Duodenal mucosa (tissue), 2 donors: ENCODE measurements around the gene LRMDA.

ENCODE experiments used
- H3K27ac ChIP-seq: one replicate; pipeline ENCODE4 v1.7.0; 2013; ENCODE audit warnings: low read depth, low read length
- H3K27me3 ChIP-seq, 2 donors: one replicate each; pipeline ENCODE4 v1.7.0; 2013; ENCODE audit warnings: low read length in 2 of 2, control low read depth in 1 of 2; ENCODE audit not compliant: insufficient read depth in 2 of 2, control insufficient read depth in 1 of 2
- H3K36me3 ChIP-seq, 2 donors: one replicate each; pipeline ENCODE4 v1.7.0; 2013; ENCODE audit warnings: low read length in 2 of 2, control low read depth in 1 of 2; ENCODE audit not compliant: insufficient read depth in 2 of 2, control insufficient read depth in 1 of 2
- H3K4me1 ChIP-seq, 2 donors: one replicate each; pipeline ENCODE4 v1.7.0; 2013; ENCODE audit warnings: low read length in 2 of 2, control low read depth in 1 of 2; ENCODE audit not compliant: insufficient read depth in 2 of 2, control insufficient read depth in 1 of 2
- H3K4me3 ChIP-seq, 2 donors: one replicate each; pipeline ENCODE4 v1.7.0; 2013; ENCODE audit warnings: low read length in 2 of 2, low read depth in 1 of 2
- H3K9ac ChIP-seq, 2 donors: one replicate each; pipeline ENCODE4 v1.7.0; 2013; ENCODE audit warnings: low read length in 2 of 2, low read depth in 1 of 2
- H3K9me3 ChIP-seq, 2 donors: one replicate each; pipeline ENCODE4 v1.7.0; 2013; ENCODE audit warnings: low read length in 2 of 2, control low read depth in 1 of 2; ENCODE audit not compliant: control insufficient read depth in 1 of 2

The LRMDA gene

GRCh38 chr10:76210211-76210610, 778.8 kb downstream of the LRMDA start:
- Histone ChIP-seq H3K9me3 (no peaks in the 10 kb centered on the region), H3K27ac (no peak overlapping the region), H3K9ac (no peak overlapping the region), H3K36me3 (no peaks in the 10 kb centered on the region), H3K4me1 (no peaks in the 10 kb centered on the region), H3K27me3 (no peaks in the 10 kb centered on the region), H3K4me3 (no peak overlapping the region)

GRCh38 chr10:76211691-76212090, 780.3 kb downstream of the LRMDA start:
- no peak overlapping the region for H3K9ac ChIP-seq
- H3K27me3 ChIP-seq, result no peaks in the 10 kb centered on the region
- no peaks in the 10 kb centered on the region for H3K9me3 ChIP-seq
- H3K27ac ChIP-seq, result no peak overlapping the region
- no peaks in the 10 kb centered on the region for H3K4me1 ChIP-seq
- H3K4me3 ChIP-seq, result no peak overlapping the region
- H3K36me3 ChIP-seq, result no peaks in the 10 kb centered on the region

GRCh38 chr10:76213876-76214275, 782.5 kb downstream of the LRMDA start:
- no peak overlapping the region for H3K4me3 ChIP-seq
- H3K9ac ChIP-seq, result no peak overlapping the region
- no peaks in the 10 kb centered on the region for H3K27me3 ChIP-seq
- no peak overlapping the region for H3K27ac ChIP-seq
- no peaks in the 10 kb centered on the region for H3K9me3 ChIP-seq
- H3K36me3 ChIP-seq, result no peaks in the 10 kb centered on the region
- no peaks in the 10 kb centered on the region for H3K4me1 ChIP-seq

GRCh38 chr10:76218035-76218434, 786.6 kb downstream of the LRMDA start:
- H3K27ac ChIP-seq, result no peak overlapping the region
- H3K27me3 ChIP-seq, result no peaks in the 10 kb centered on the region
- no peaks in the 10 kb centered on the region for H3K4me1 ChIP-seq
- no peak overlapping the region for H3K9ac ChIP-seq
- H3K4me3 ChIP-seq, result no peak overlapping the region
- no peaks in the 10 kb centered on the region for H3K36me3 ChIP-seq
- no peaks in the 10 kb centered on the region for H3K9me3 ChIP-seq

GRCh38 chr10:76229341-76229740, 797.9 kb downstream of the LRMDA start:
- peaks cover 0 to 2% of the 10 kb centered on the region in 2 donors for H3K9me3 ChIP-seq
- peaks cover 0 to 13% of the 10 kb centered on the region in 2 donors for H3K4me1 ChIP-seq
- no peak overlapping the region for H3K9ac ChIP-seq
- no peaks in the 10 kb centered on the region for H3K36me3 ChIP-seq
- no peak overlapping the region for H3K27ac ChIP-seq
- H3K4me3 ChIP-seq, result no peak overlapping the region
- H3K27me3 ChIP-seq, result no peaks in the 10 kb centered on the region

- H3K27me3 ChIP-seq, result no peaks in the 10 kb centered on the region
- H3K9ac ChIP-seq, result no peak overlapping the region
- H3K36me3 ChIP-seq, result no peaks in the 10 kb centered on the region
- H3K4me1 ChIP-seq, result peaks cover 0 to 13% of the 10 kb centered on the region in 2 donors
- H3K4me3 ChIP-seq, result no peak overlapping the region
- peaks cover 0 to 6% of the 10 kb centered on the region in 2 donors for H3K9me3 ChIP-seq
- no peak overlapping the region for H3K27ac ChIP-seq
Observed at GRCh38 chr10:76230921-76231285, 799.5 kb downstream of the LRMDA start.

- H3K9ac ChIP-seq, result no peak overlapping the region
- no peaks in the 10 kb centered on the region for H3K36me3 ChIP-seq
- peaks cover 0 to 6% of the 10 kb centered on the region in 2 donors for H3K9me3 ChIP-seq
- H3K27me3 ChIP-seq, result no peaks in the 10 kb centered on the region
- peaks cover 0 to 13% of the 10 kb centered on the region in 2 donors for H3K4me1 ChIP-seq
- H3K27ac ChIP-seq, result no peak overlapping the region
- no peak overlapping the region for H3K4me3 ChIP-seq
Observed at GRCh38 chr10:76231286-76231934, 800.0 kb downstream of the LRMDA start.

- Histone ChIP-seq H3K27ac (no peak overlapping the region), H3K27me3 (no peaks in the 10 kb centered on the region), H3K9me3 (peaks cover 0 to 6% of the 10 kb centered on the region in 2 donors), H3K4me1 (peaks cover 0 to 13% of the 10 kb centered on the region in 2 donors), H3K36me3 (no peaks in the 10 kb centered on the region), H3K9ac (no peak overlapping the region), H3K4me3 (no peak overlapping the region)
Observed at GRCh38 chr10:76234499-76235226, 803.2 kb downstream of the LRMDA start.

- no peak overlapping the region for H3K9ac ChIP-seq
- no peaks in the 10 kb centered on the region for H3K27me3 ChIP-seq
- H3K4me1 ChIP-seq, result peaks cover 0 to 4% of the 10 kb centered on the region in 2 donors
- peaks cover 0 to 6% of the 10 kb centered on the region in 2 donors for H3K9me3 ChIP-seq
- H3K4me3 ChIP-seq, result no peak overlapping the region
- no peak overlapping the region for H3K27ac ChIP-seq
- H3K36me3 ChIP-seq, result no peaks in the 10 kb centered on the region
Observed at GRCh38 chr10:76236356-76236755, 804.9 kb downstream of the LRMDA start.

GRCh38 chr10:76242956-76243355, 811.5 kb downstream of the LRMDA start:
- Histone ChIP-seq H3K9me3 (no peaks in the 10 kb centered on the region), H3K27me3 (no peaks in the 10 kb centered on the region), H3K27ac (no peak overlapping the region), H3K4me1 (peaks cover 0 to 5% of the 10 kb centered on the region in 2 donors), H3K4me3 (no peak overlapping the region), H3K9ac (no peak overlapping the region), H3K36me3 (no peaks in the 10 kb centered on the region)
